Heart right ventricle (tissue), 16 donors: ENCODE data around the gene LAMC3. TPM values are rescaled to one million over a fixed set of nuclear protein-coding genes. Genes with fewer than 3 reads are reported as not detected.

Experiments
- ATAC-seq, 8 donors: fragments of 200-7000 bp; cut with Tn5 transposase; one replicate each; pipeline ENCODE4 v1.9.1; 2020; ENCODE audit warnings: mild to moderate bottlenecking in 8 of 8, moderate library complexity in 8 of 8, moderate number of reproducible peaks in 1 of 8
- DNase-seq, 2 donors: peaks; one replicate each; pipeline ENCODE4 v3.0.0-alpha.2; 2020
- H3K27ac ChIP-seq, 10 donors: fragments of 200-600 bp; sonication (generic) in 2 of 10; one replicate each; pipeline versions ENCODE4 v1.5.0 to v1.8.0; 2020 to 2022; ENCODE audit warnings: mild to moderate bottlenecking in 3 of 10
- H3K27me3 ChIP-seq, 7 donors: fragments of 200-600 bp; one replicate each; pipeline ENCODE4 v1.8.0; 2021 to 2022; ENCODE audit warnings: mild to moderate bottlenecking in 2 of 7
- H3K36me3 ChIP-seq, 9 donors: fragments of 200-600 bp; sonication (generic) in 1 of 9; one replicate each; pipeline versions ENCODE4 v1.5.0 to v1.8.0; 2020 to 2022; ENCODE audit warnings: mild to moderate bottlenecking in 2 of 9
- H3K4me1 ChIP-seq, 9 donors: fragments of 200-600 bp; sonication (generic) in 1 of 9; one replicate each; pipeline versions ENCODE4 v1.5.0 to v1.8.0; 2020 to 2022; ENCODE audit warnings: mild to moderate bottlenecking in 4 of 9
- H3K4me3 ChIP-seq, 10 donors: fragments of 200-600 bp; sonication (generic) in 2 of 10; one replicate each; pipeline versions ENCODE4 v1.5.0 to v1.8.0; 2020 to 2022; ENCODE audit warnings: mild to moderate bottlenecking in 7 of 10, moderate library complexity in 2 of 10
- H3K9me3 ChIP-seq, 11 donors: fragments of 200-600 bp in 10 of 11; sonication (generic) in 2 of 11; one replicate each; pipeline versions ENCODE4 v1.5.0 to v1.8.0; 2013 to 2022; ENCODE audit warnings: mild to moderate bottlenecking in 2 of 11, control low read depth in 1 of 11, moderate library complexity in 1 of 11
- CTCF ChIP-seq, 9 donors: fragments of 200-600 bp; sonication (generic) in 2 of 9; IDR thresholded peaks; one replicate each; pipeline versions ENCODE4 v1.5.0 to v1.8.0; 2021 to 2022; ENCODE audit warnings: antibody characterized with exemption in 9 of 9, mild to moderate bottlenecking in 5 of 9, moderate library complexity in 1 of 9
- WGBS, 2 donors: extraction: QIAGEN DNeasy Blood & Tissue Kit; methylation state at CpG; one replicate each; pipeline ENCODE4 v1.1.7; 2013; ENCODE audit warnings: inconsistent platforms in 1 of 2; 5-methylcytosine and 5-hydroxymethylcytosine counted together
- intact Hi-C, 10 donors: fragments of 100-400 bp; cut with DNase I; formaldehyde crosslinking; loops; one replicate each; pipeline versions ENCODE4 v1.11.1 to v1.14.2; 2022
- polyA plus RNA-seq, 2 donors: library from polyadenylated mRNA; stranded (reverse); fragments of 200-250 nt; gene quantifications; one replicate each; pipeline ENCODE4 v1.2.3, GENCODE V29; 2013
- total RNA-seq, 10 donors: library from RNA; stranded (reverse); fragmentation: NEBNext Ultra II Directional in 3 of 10; extraction: Animal tissue kit (Norgen Biotek cat#: 25700) in 3 of 10; gene quantifications; one replicate each; pipeline versions ENCODE4 v1.2.1 to v1.2.4, GENCODE V29; 2021 to 2023
- donor health status: Arrhythmogenic right ventricular cardiomyopathy.
- donor health status: ischemic (EF 13 %, LVEDD 7.1; RV severe dilation, severe dysfunction).
- donor health status: healthy with polysubstance abuse.
- donor health status: DM: no; HTN: yes; CAD: no.
- donor health status: DM: no; HTN: no; CAD: no.
- donor health status: ischemic (EF 25% LVEDD 6.9; RV normal size, moderate dysfunction).
- donor health status: ischemic (EF 25% LVEDD 5.7; RV mildly dilated, moderate dysfunction).
- donor health status: healthy.
- donor health status: DM: yes; HTN: yes; CAD: no.
- donor health status: Ischemic cardiomyopathy.
- donor health status: ischemic (EF 35%, LVEDD 5.7; RV mildly dilated, moderate dysfunction).
- donor health status: nonischemic (EF 11% LVEDD 7.7; RV severe dilation, severe dysfunction).
- donor health status: DM: yes; HTN: yes; CAD: no.
- donor health status: PGD.
- donor health status: ischemic (EF 29% LVEDD 5.4; RV normal size, mild dysfunction).
- donor health status: nonischemic (EF 23%, LVEDD 6.1; RV moderate dilation, normal function).

LAMC3 gene
- total and polyA plus RNA-seq, 12 donors: 0.07 to 5.4 (median 0.30) TPM; not detected in 1

GRCh38 chr9:130989891-130990290 lies 19.1 kb upstream of the LAMC3 start:
- 89 to 90% methylated on average over 18 to 22 of the region's 22 CpGs for WGBS, 2 donors
- Histone ChIP-seq H3K4me3 (no peak overlapping the region), H3K27ac (no peak overlapping the region), H3K4me1 (peaks cover 0 to under 1% (median 0%) of the 10 kb centered on the region in 9 donors), H3K9me3 (peaks cover 0 to 3% (median 0%) of the 10 kb centered on the region in 11 donors), H3K27me3 (peaks cover 0 to 20% (median 7%) of the 10 kb centered on the region in 7 donors), H3K36me3 (no peaks in the 10 kb centered on the region)
- DNase-seq (no peak), ATAC-seq (no peak)
- intact Hi-C loops: loop anchor here in 3 of 10 donors (5.0 to 10.0 kb wide), 3 partner anchors 43 to 1697 kb away; no protein-coding TSS in a partner anchor
- TF ChIP-seq CTCF (IDR thresholded peaks at IDR 0.05): no peak

GRCh38 chr9:130990306-130990977 lies 18.5 kb upstream of the LAMC3 start:
- ATAC-seq: no peak
- intact Hi-C loops: loop anchor here in 2 of 10 donors (5.0 to 10.0 kb wide), 2 partner anchors 43 to 286 kb away; no protein-coding TSS in a partner anchor
- 63 to 68% methylated on average over 23 of the region's 23 CpGs for WGBS, 2 donors
- peaks cover 0 to 18% (median 7%) of the 10 kb centered on the region in 7 donors for H3K27me3 ChIP-seq
- H3K4me3 ChIP-seq: no peak overlapping the region
- DNase-seq: no peak
- peaks cover 0 to 3% (median 0%) of the 10 kb centered on the region in 11 donors for H3K9me3 ChIP-seq
- H3K27ac ChIP-seq: no peak overlapping the region
- no peak for TF ChIP-seq CTCF (IDR thresholded peaks at IDR 0.05)
- H3K36me3 ChIP-seq: no peaks in the 10 kb centered on the region
- peaks cover 0 to 6% (median 0%) of the 10 kb centered on the region in 9 donors for H3K4me1 ChIP-seq

GRCh38 chr9:130990978-130991777 lies 17.8 kb upstream of the LAMC3 start:
- Histone ChIP-seq H3K4me3 (no peak overlapping the region), H3K4me1 (peaks cover 0 to 11% (median 0%) of the 10 kb centered on the region in 9 donors), H3K27ac (no peak overlapping the region), H3K27me3 (peaks cover 0 to 12% (median 7%) of the 10 kb centered on the region in 7 donors), H3K9me3 (peaks cover 0 to 3% (median 0%) of the 10 kb centered on the region in 11 donors), H3K36me3 (no peaks in the 10 kb centered on the region)
- intact Hi-C loops: loop anchor here in 2 of 10 donors (5.0 to 10.0 kb wide), 2 partner anchors 44 to 286 kb away; no protein-coding TSS in a partner anchor
- DNase-seq (no peak), ATAC-seq (no peak)
- WGBS, 2 donors: 50 to 57% methylated on average over 26 of the region's 26 CpGs
- no peak for TF ChIP-seq CTCF (IDR thresholded peaks at IDR 0.05)
